ENCODE results near the gene SLC9A9. TPM values are rescaled to one million over a fixed set of nuclear protein-coding genes. Genes with fewer than 3 reads are reported as not detected.

Gene SLC9A9
- polyA plus RNA-seq, 1 donor from 2014 or later = 0.54 TPM

GRCh38 chr3:143328451-143328850 is 519.8 kb downstream of the SLC9A9 start:
- Histone ChIP-seq H3K9me3 (ENCODE audit: low read length) (no peaks in the 10 kb centered on the region), H3K79me2 (replicated peaks; ENCODE audit: insufficient read depth, low read length) (no peaks in the 10 kb centered on the region), H3F3A (ENCODE audit: insufficient read depth, low read length, poor library complexity, severe bottlenecking) (no peaks in the 10 kb centered on the region), H3K9ac (ENCODE audit: low read length) (no peak overlapping the region), H3K36me3 (ENCODE audit: insufficient read depth, low read length) (no peaks in the 10 kb centered on the region), H3K27ac (ENCODE audit: low read length) (no peak overlapping the region), H3K9me2 (ENCODE audit: insufficient read depth, low read length) (no peaks in the 10 kb centered on the region), H3K4me2 (ENCODE audit: low read length) (no peak overlapping the region), H4K20me1 (ENCODE audit: insufficient read depth) (no peaks in the 10 kb centered on the region), H3K27me3 (ENCODE audit: insufficient read depth, low read depth, low read length) (no peaks in the 10 kb centered on the region), H3K4me3 (ENCODE audit: low read length) (no peak overlapping the region), H2AFZ (ENCODE audit: low read depth, low read length) (no peak overlapping the region)
- TF ChIP-seq CTCF (IDR thresholded peaks at IDR 0.05; ENCODE audit: poor library complexity, severe bottlenecking) (no peak), TAF1 (IDR thresholded peaks at IDR 0.05; ENCODE audit: low read depth) (no peak), REST (IDR thresholded peaks at IDR 0.05; ENCODE audit: borderline replicate concordance) (no peak), POLR2AphosphoS5 (IDR thresholded peaks at IDR 0.05) (no peak), SMC3 (conservative IDR thresholded peaks at IDR 0.05; ENCODE audit: poor library complexity) (no peak), EP300 (conservative IDR thresholded peaks at IDR 0.05; ENCODE audit: poor library complexity, severe bottlenecking) (no peak), EZH2 (IDR thresholded peaks at IDR 0.05; ENCODE audit: borderline replicate concordance, insufficient read depth, low read length, poor library complexity, severe bottlenecking) (no peak), MXI1 (conservative IDR thresholded peaks at IDR 0.05; ENCODE audit: poor library complexity, severe bottlenecking) (no peak), RAD21 (conservative IDR thresholded peaks at IDR 0.05) (no peak)

- TF ChIP-seq POLR2AphosphoS5 (IDR thresholded peaks at IDR 0.05) (no peak), TAF1 (IDR thresholded peaks at IDR 0.05; ENCODE audit: low read depth) (no peak), EZH2 (IDR thresholded peaks at IDR 0.05; ENCODE audit: borderline replicate concordance, insufficient read depth, low read length, poor library complexity, severe bottlenecking) (no peak), MXI1 (conservative IDR thresholded peaks at IDR 0.05; ENCODE audit: poor library complexity, severe bottlenecking) (no peak), REST (IDR thresholded peaks at IDR 0.05; ENCODE audit: borderline replicate concordance) (no peak), EP300 (conservative IDR thresholded peaks at IDR 0.05; ENCODE audit: poor library complexity, severe bottlenecking) (no peak), CTCF (IDR thresholded peaks at IDR 0.05; ENCODE audit: poor library complexity, severe bottlenecking) (no peak), RAD21 (conservative IDR thresholded peaks at IDR 0.05) (no peak), SMC3 (conservative IDR thresholded peaks at IDR 0.05; ENCODE audit: poor library complexity) (no peak)
- Histone ChIP-seq H3K9me3 (ENCODE audit: low read length) (no peaks in the 10 kb centered on the region), H3K36me3 (ENCODE audit: insufficient read depth, low read length) (no peaks in the 10 kb centered on the region), H3F3A (ENCODE audit: insufficient read depth, low read length, poor library complexity, severe bottlenecking) (no peaks in the 10 kb centered on the region), H4K20me1 (ENCODE audit: insufficient read depth) (no peaks in the 10 kb centered on the region), H2AFZ (ENCODE audit: low read depth, low read length) (no peak overlapping the region), H3K27ac (ENCODE audit: low read length) (no peak overlapping the region), H3K4me3 (ENCODE audit: low read length) (no peak overlapping the region), H3K27me3 (ENCODE audit: insufficient read depth, low read depth, low read length) (no peaks in the 10 kb centered on the region), H3K9me2 (ENCODE audit: insufficient read depth, low read length) (no peaks in the 10 kb centered on the region), H3K79me2 (replicated peaks; ENCODE audit: insufficient read depth, low read length) (no peaks in the 10 kb centered on the region), H3K9ac (ENCODE audit: low read length) (no peak overlapping the region), H3K4me2 (ENCODE audit: low read length) (no peak overlapping the region)
Measured at GRCh38 chr3:143326983-143327778, 521.1 kb downstream of the SLC9A9 start.
